Endothelial cell of umbilical vein (primary cell): ENCODE data around the gene RNU7-1. TPM values are rescaled to one million over a fixed set of nuclear protein-coding genes. Genes with fewer than 3 reads are reported as not detected.

Source experiments
- BruUV-seq: library from RNA; stranded (reverse); fragments of 400-500 nt; replicated peaks from 2 replicates; lab custom pipeline; 2021; lab: Mats Ljungman, UMichigan
- CTCF ChIA-PET: fragments of 300-600, 350-600 bp; sonication (Branson Sonifier 250); formaldehyde crosslinking; loops from one replicate; lab custom pipeline; 2021; ENCODE audit warnings: antibody characterized with exemption, inconsistent platforms; lab: Charles Lee
- POLR2A ChIA-PET: fragments of 300-600, 350-600 bp; sonication (Branson Sonifier 250); formaldehyde crosslinking; loops from one replicate; lab custom pipeline; 2021; ENCODE audit warnings: antibody characterized with exemption, inconsistent platforms; lab: Charles Lee
- DNase-seq: peaks from one replicate; pipeline ENCODE4 v3.0.0-alpha.2; 2011; ENCODE audit warnings: low read depth, low spot score
- FAIRE-seq: peaks from 2 replicates; lab custom pipeline; 2011; peaks lifted over from hg19 to GRCh38; lab: Jason Lieb, UNC
- H2AFZ ChIP-seq: 2 replicates; pipeline ENCODE4 v1.6.0; 2012; ENCODE audit warnings: low read depth, low read length, control low read depth, inconsistent platforms
- H3K27ac ChIP-seq: 2 replicates; pipeline ENCODE4 v1.5.1; 2011; ENCODE audit warnings: low read depth, mild to moderate bottlenecking, control low read depth, low read length, moderate library complexity; ENCODE audit not compliant: insufficient read depth
- H3K27me3 ChIP-seq, 2 experiments: 2 replicates each; pipeline versions ENCODE4 v1.6.0 to v1.6.1; 2011; ENCODE audit warnings: low read length in 2 of 2, mixed read lengths in 1 of 2; ENCODE audit not compliant: control insufficient read depth in 2 of 2, insufficient read depth in 2 of 2
- H3K36me3 ChIP-seq, 2 experiments: 2 replicates in 1 of 2; 3 replicates in 1 of 2; pipeline ENCODE4 v1.5.1; 2011; ENCODE audit warnings: low read length in 2 of 2, mild to moderate bottlenecking in 1 of 2, moderate library complexity in 1 of 2; ENCODE audit not compliant: control insufficient read depth in 2 of 2, insufficient read depth in 2 of 2; ENCODE audit errors: extremely low read depth in 1 of 2
- H3K4me1 ChIP-seq: 3 replicates; pipeline ENCODE4 v1.5.1; 2011; ENCODE audit warnings: mild to moderate bottlenecking, low read length; ENCODE audit not compliant: control insufficient read depth, insufficient read depth; ENCODE audit errors: extremely low read depth
- H3K4me2 ChIP-seq: 2 replicates; pipeline ENCODE4 v1.6.1; 2011; ENCODE audit warnings: low read length, control low read depth, mixed read lengths; ENCODE audit not compliant: insufficient read depth
- H3K4me3 ChIP-seq, 3 experiments: fragments of 200-600 bp in 1 of 3; sonication (generic), shearing (Covaris generic) in 1 of 3; replicated peaks in 1 of 3; 2 replicates each; pipeline ENCODE4 v1.5.1; 2011 to 2016; ENCODE audit warnings: control low read depth in 3 of 3, low read length in 3 of 3, mild to moderate bottlenecking in 2 of 3, inconsistent platforms in 1 of 3, low read depth in 1 of 3, moderate library complexity in 1 of 3; ENCODE audit not compliant: insufficient read depth in 1 of 3
- H3K79me2 ChIP-seq: 2 replicates; pipeline ENCODE4 v1.6.0; 2012; ENCODE audit warnings: low read length, inconsistent platforms; ENCODE audit not compliant: control insufficient read depth, insufficient read depth
- H3K9ac ChIP-seq: replicated peaks from 2 replicates; pipeline ENCODE3; 2011; ENCODE audit warnings: low read length, control low read depth; ENCODE audit not compliant: insufficient read depth; ENCODE audit errors: extremely low read depth
- H3K9me1 ChIP-seq: replicated peaks from 3 replicates; pipeline ENCODE4 v1.6.0; 2011; ENCODE audit warnings: mild to moderate bottlenecking, low read length; ENCODE audit not compliant: control insufficient read depth, insufficient read depth; ENCODE audit errors: extremely low read depth
- H3K9me3 ChIP-seq: replicated peaks from 2 replicates; pipeline ENCODE4 v1.5.1; 2012; ENCODE audit warnings: low read length, inconsistent platforms; ENCODE audit not compliant: control insufficient read depth, insufficient read depth
- H4K20me1 ChIP-seq: replicated peaks from 2 replicates; pipeline ENCODE3; 2011; ENCODE audit warnings: mild to moderate bottlenecking, low read length; ENCODE audit not compliant: control insufficient read depth, insufficient read depth; ENCODE audit errors: extremely low read depth
- EZH2 ChIP-seq: IDR thresholded peaks from 2 replicates; pipeline ENCODE4 v1.6.1; 2012; ENCODE audit warnings: borderline replicate concordance, low read depth, mild to moderate bottlenecking, moderate library complexity, low read length, inconsistent platforms; ENCODE audit not compliant: severe bottlenecking
- FOS ChIP-seq: IDR thresholded peaks from 2 replicates; pipeline ENCODE4 v1.6.1; 2011; ENCODE audit warnings: mild to moderate bottlenecking, low read length, moderate library complexity, borderline replicate concordance; ENCODE audit not compliant: insufficient read depth
- GATA2 ChIP-seq: IDR thresholded peaks from 2 replicates; pipeline ENCODE4 v1.7.0; 2011; ENCODE audit warnings: low read depth, mild to moderate bottlenecking, moderate library complexity, mixed read lengths, low read length; ENCODE audit not compliant: insufficient read length, insufficient read depth
- JUN ChIP-seq: IDR thresholded peaks from 2 replicates; pipeline ENCODE4 v1.6.1; 2011; ENCODE audit warnings: borderline replicate concordance, low read depth; ENCODE audit not compliant: insufficient read length, insufficient read depth
- MYC ChIP-seq: IDR thresholded peaks from one replicate; pipeline ENCODE4 v1.6.1; 2011; ENCODE audit warnings: mild to moderate bottlenecking, low read depth, low read length
- POLR2A ChIP-seq: IDR thresholded peaks from 2 replicates; pipeline ENCODE4 v1.6.1; 2012; ENCODE audit warnings: low read depth, mild to moderate bottlenecking, control low read depth, low read length
- POLR2AphosphoS5 ChIP-seq: IDR thresholded peaks from 2 replicates; pipeline ENCODE4 v1.6.1; 2012; ENCODE audit warnings: low read depth, mild to moderate bottlenecking, control low read depth, low read length, moderate library complexity; ENCODE audit not compliant: insufficient read depth
- dilution Hi-C: fragments of 300-500 bp; cut with MboI; formaldehyde crosslinking; loops from one replicate; pipeline ENCODE4 v1.15.0; 2019; ENCODE audit warnings: low sequenced_read_pairs; ENCODE audit not compliant: extremely low pct_ligation_motif_present
- intact Hi-C: fragments of 100-400 bp; cut with micrococcal nuclease; formaldehyde crosslinking; loops from one replicate; pipeline ENCODE4 v1.10.0; 2022
- polyA plus RNA-seq, 4 experiments: library from polyadenylated mRNA; depleted of rRNA in 3 of 4; stranded (reverse) in 3 of 4; unstranded in 1 of 4; fragments of >200 nt; gene quantifications; 2 replicates each; pipeline versions ENCODE4 v1.2.1 to v1.2.3, GENCODE V29; 2011 to 2012; ENCODE audit warnings: missing spikeins in 1 of 4
- total RNA-seq: library from RNA; stranded (reverse); gene quantifications from 2 replicates; pipeline ENCODE4 v1.2.3, GENCODE V29; 2021
- TF ChIP-seq, protein P1 (sequence below): IDR thresholded peaks from 2 replicates; pipeline ENCODE4 v1.6.1; 2011; ENCODE audit not compliant: insufficient read depth, insufficient read length
- TF ChIP-seq, protein P2 (sequence below), 2 donors: IDR thresholded peaks; 1 replicate in 1 of 2; 2 replicates in 1 of 2; pipeline ENCODE4 v1.5.1; 2011; ENCODE audit warnings: low read length in 2 of 2, mild to moderate bottlenecking in 2 of 2, moderate library complexity in 2 of 2, control low read depth in 1 of 2, inconsistent platforms in 1 of 2, low read depth in 1 of 2; ENCODE audit not compliant: insufficient read depth in 1 of 2; ENCODE audit errors: extremely low read depth in 1 of 2

Gene RNU7-1
- total and polyA plus RNA-seq, 2 donors (not counting 3 experiments of a cell fraction or from before 2014, with no cell fraction given): not detected

DNA sequence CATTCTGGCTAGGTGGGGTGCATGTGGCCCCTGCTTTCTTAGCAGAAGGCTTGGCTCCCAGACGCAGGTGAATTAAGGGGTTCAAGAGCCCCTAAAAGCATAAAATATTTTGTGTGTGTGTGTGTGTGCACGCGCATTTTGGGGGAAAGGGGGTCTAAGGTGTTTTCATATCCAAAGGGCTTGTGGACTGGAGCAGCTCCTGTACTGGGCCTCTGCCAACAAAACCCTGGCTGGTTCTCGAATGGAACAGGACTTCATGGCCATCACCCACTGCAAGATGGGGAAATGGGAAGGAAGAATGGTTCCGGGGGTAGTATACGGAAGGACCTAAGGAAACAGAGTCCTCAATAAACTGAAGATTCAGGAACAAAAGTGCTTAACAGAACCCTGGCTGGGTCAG, 19.8 kb upstream of the RNU7-1 start:
- H4K20me1 ChIP-seq: no peaks in the 10 kb centered on the region
- no peak overlapping the region for H2AFZ ChIP-seq
- H3K4me1 ChIP-seq: peaks cover 30% of the 10 kb centered on the region
- dilution Hi-C loops: no loop called here
- H3K36me3 ChIP-seq: no peaks in the 10 kb centered on the region
- ChIA-PET POLR2A (no interaction called here), CTCF (interaction anchor here (2.1 to 4.3 kb wide), 7 partner anchors 10 to 185 kb away, joined by 9 to 94 read pairs (median 25); partner anchors contain the start of genes C12orf57, C1RL, RNU7-1 and SPSB2)
- no peaks in the 10 kb centered on the region for H3K9me3 ChIP-seq
- H3K4me2 ChIP-seq: no peak overlapping the region
- H3K27me3 ChIP-seq: no peaks in the 10 kb centered on the region
- H3K9ac ChIP-seq: no peak overlapping the region
- FAIRE-seq: no peak
- no peak overlapping the region for H3K27ac ChIP-seq
- H3K4me3 ChIP-seq: no peak overlapping the region
- no peaks in the 10 kb centered on the region for H3K9me1 ChIP-seq
- H3K79me2 ChIP-seq: peaks cover 20% of the 10 kb centered on the region
- no peak for DNase-seq
- intact Hi-C loops: loop anchor here (1.0 kb wide), 10 partner anchors 10 to 264 kb away; partner anchors contain the start of genes C12orf57, C1R, C1RL and ENO2
- TF ChIP-seq, protein P1, sequence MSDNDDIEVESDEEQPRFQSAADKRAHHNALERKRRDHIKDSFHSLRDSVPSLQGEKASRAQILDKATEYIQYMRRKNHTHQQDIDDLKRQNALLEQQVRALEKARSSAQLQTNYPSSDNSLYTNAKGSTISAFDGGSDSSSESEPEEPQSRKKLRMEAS: no peak
- TF ChIP-seq JUN (no peak), EZH2 (no peak), POLR2A (no peak), MYC (no peak), FOS (no peak), GATA2 (no peak), POLR2AphosphoS5 (no peak)
- TF ChIP-seq, protein P2, sequence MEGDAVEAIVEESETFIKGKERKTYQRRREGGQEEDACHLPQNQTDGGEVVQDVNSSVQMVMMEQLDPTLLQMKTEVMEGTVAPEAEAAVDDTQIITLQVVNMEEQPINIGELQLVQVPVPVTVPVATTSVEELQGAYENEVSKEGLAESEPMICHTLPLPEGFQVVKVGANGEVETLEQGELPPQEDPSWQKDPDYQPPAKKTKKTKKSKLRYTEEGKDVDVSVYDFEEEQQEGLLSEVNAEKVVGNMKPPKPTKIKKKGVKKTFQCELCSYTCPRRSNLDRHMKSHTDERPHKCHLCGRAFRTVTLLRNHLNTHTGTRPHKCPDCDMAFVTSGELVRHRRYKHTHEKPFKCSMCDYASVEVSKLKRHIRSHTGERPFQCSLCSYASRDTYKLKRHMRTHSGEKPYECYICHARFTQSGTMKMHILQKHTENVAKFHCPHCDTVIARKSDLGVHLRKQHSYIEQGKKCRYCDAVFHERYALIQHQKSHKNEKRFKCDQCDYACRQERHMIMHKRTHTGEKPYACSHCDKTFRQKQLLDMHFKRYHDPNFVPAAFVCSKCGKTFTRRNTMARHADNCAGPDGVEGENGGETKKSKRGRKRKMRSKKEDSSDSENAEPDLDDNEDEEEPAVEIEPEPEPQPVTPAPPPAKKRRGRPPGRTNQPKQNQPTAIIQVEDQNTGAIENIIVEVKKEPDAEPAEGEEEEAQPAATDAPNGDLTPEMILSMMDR (IDR thresholded peaks at IDR 0.05; ENCODE audit: extremely low read depth in 1 of 2, insufficient read depth in 1 of 2, low read depth in 1 of 2, low read length in 2 of 2): no peak
- no TSS peak for BruUV-seq
